Measurements from ENCODE around the gene XG.
A peak's percentile ranks its signal among the peaks of the same experiment; 100 is the strongest.

The XG gene

DNA sequence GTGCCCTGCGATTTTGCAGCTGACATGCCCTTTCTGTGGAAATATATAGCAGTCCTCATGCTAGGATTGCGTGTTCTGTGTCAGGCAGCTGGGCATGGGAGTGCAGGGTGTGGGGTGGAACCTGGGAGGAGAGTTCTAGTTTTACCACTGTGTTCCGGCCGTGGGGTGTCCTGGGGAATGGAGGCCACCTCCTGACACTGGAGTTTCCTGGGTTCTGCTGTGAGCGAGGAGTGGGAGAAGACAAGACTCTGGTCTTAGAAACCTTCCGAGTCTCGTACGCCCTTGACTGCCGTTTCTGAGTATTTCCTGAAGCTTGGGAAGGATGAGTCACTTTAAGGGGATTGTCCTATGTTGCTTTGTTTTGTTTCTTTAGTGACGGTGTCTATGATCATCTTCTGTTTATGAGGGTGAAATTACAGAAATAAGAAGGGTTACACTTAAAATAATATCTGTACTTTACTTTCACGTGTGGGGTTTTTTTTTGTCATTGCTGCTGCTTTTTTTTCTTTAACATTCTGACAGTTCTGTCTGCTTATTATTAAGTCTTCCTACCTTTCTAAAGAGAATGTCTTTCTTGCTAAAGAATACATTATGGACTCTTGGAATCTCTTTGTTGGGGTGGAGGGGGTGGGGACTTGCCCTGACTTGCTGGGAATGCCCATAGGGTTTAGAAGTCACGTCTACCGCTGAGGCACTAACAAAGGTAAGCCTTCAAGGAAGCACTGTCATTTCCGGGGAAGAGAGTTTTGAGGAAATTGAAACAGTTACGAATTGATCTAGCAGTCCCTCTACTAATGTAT lies 41.6 kb upstream of the XG start:
- TF ChIP-seq, protein P1, sequence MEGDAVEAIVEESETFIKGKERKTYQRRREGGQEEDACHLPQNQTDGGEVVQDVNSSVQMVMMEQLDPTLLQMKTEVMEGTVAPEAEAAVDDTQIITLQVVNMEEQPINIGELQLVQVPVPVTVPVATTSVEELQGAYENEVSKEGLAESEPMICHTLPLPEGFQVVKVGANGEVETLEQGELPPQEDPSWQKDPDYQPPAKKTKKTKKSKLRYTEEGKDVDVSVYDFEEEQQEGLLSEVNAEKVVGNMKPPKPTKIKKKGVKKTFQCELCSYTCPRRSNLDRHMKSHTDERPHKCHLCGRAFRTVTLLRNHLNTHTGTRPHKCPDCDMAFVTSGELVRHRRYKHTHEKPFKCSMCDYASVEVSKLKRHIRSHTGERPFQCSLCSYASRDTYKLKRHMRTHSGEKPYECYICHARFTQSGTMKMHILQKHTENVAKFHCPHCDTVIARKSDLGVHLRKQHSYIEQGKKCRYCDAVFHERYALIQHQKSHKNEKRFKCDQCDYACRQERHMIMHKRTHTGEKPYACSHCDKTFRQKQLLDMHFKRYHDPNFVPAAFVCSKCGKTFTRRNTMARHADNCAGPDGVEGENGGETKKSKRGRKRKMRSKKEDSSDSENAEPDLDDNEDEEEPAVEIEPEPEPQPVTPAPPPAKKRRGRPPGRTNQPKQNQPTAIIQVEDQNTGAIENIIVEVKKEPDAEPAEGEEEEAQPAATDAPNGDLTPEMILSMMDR (IDR thresholded peaks at IDR 0.05; ENCODE audit: low read depth, low read length), result no peak
- H3K4me3 ChIP-seq (ENCODE audit: low read depth, low read length), result peak overlapping the region; percentile 44

GRCh38 chrX:2711441-2711840 lies 40.4 kb upstream of the XG start:
- TF ChIP-seq, protein P1 (IDR thresholded peaks at IDR 0.05; ENCODE audit: low read depth, low read length), result no peak
- H3K4me3 ChIP-seq (ENCODE audit: low read depth, low read length), result no peak overlapping the region

DNA sequence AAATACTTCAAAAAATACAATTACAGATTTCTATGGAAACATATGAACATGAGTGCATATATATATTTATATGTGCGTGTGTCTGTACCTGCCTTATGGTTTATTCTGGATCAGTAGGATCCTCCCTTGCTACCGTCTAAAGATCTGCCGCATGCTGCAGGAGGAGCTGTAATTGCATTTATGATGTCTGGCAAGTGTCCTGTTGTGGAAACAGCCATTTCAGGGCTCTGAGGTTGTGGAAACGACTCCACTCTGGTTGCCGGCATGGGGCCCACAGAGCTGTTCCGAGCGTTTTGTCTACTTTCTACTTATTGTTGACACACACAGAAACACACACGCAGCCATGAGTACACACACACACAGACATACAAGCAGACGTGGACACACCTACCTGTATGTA lies 39.4 kb upstream of the XG start:
- H3K4me3 ChIP-seq (ENCODE audit: low read depth, low read length), result no peak overlapping the region
- TF ChIP-seq, protein P1 (IDR thresholded peaks at IDR 0.05; ENCODE audit: low read depth, low read length), result no peak

DNA sequence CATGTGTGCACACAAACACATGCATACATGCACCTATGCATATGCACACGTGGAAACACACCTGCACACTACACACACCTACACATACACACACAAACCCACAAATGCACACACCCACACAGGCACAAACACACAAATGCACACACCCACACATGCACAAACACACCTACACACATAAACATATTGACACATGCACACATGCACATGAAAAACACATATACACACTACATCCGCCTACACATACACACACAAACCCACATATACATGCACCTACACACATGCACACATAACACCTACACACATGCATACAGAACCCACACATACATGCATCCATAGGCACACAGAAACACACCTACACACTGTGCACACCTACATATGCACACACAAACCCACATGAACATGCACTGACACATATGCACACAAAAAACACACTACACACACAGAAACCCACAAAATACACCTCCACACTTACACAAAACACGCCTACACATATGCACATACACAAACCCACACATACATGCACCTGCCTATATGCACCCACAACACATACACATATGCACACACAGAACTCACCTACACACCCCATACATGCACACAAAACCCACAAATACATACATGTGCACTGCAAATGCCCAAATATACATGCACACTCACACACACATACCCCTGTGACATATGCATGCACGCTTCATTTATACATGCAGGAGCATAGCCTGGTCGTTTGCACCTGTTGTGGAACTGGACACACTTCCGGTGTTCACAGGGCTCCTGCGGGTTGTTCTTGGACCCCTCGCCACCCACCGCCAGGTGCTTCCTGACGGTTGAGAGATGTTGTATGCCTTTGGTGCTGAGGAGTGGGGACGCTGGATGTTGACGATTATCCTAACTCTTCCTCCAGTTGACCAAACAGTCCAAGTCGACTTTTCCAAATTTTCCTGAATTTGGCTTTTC lies 38.7 kb upstream of the XG start:
- H3K4me3 ChIP-seq (ENCODE audit: low read depth, low read length), result no peak overlapping the region
- TF ChIP-seq, protein P1 (IDR thresholded peaks at IDR 0.05; ENCODE audit: low read depth, low read length), result no peak

- TF ChIP-seq, protein P1 (IDR thresholded peaks at IDR 0.05; ENCODE audit: low read depth, low read length), result no peak
- H3K4me3 ChIP-seq (ENCODE audit: low read depth, low read length), result no peak overlapping the region
Observed at GRCh38 chrX:2714551-2714950, 37.3 kb upstream of the XG start.

DNA sequence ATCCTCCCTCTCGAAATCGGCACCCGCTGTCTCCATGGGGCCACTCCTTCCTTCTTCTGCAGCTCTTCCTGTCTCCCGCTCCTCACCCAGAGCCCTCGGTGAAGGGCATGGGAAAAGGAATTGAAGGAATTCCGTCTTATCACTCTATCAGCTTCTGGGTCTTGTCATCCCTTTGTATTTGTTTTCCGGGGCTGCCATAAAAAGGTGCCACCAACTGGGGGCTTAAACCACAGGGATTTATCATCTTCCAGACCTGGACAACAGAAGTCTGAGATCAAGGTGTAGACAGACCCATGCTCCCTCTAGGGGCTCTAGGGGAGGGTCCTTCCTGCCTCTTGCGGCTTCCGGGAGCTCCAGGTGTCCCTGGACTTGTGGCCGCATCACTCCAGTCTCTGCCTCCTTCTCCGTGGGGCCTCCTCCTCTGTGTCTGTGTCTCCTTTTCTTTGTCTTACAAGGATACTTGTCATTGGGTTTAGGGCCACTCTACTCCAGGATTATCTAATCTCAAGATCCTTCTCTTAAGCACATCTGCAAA lies 36.7 kb upstream of the XG start:
- TF ChIP-seq, protein P1 (IDR thresholded peaks at IDR 0.05; ENCODE audit: low read depth, low read length), result no peak
- no peak overlapping the region for H3K4me3 ChIP-seq (ENCODE audit: low read depth, low read length)
